Measurements from ENCODE around the gene PLXDC1.

PLXDC1 gene

DNA sequence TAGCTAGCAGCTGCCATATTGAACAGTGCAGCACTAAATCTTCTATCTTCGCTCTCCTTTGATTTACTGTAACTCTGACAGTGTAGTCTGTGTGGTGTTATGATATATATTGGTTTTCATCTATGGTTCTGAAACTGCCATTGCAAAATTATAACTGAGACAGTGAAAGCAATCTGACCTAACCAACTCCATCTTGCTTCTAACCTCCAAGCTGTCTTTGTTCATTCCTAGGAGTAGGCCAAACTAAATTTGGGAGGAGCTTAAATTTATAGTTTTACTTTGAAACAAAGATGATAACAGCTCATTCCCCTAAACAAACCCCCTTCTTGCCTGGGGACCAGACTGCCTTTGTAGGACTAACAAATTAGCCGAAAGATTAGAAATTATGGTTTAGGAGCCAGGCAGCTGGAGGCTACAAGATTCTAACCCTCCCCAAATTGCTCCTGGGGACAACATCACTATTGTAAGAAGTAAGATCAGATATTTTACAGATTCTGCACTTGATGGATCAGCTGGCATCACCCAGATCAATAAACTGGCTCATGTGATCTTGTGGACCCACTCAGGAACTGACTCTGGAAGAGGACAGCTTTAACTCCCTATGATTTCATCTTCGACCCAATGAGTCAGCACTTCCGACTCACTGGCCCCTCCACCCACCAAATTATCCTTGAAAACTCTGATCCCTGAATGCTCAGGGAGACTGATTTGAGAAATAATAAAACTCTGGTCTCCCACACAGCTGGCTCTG is 137.2 kb downstream of the PLXDC1 start:
- DNase-seq, result no peak
